A549 (cell line): ENCODE results near the gene RAB20. TPM values are rescaled to one million over a fixed set of nuclear protein-coding genes. Genes with fewer than 3 reads are reported as not detected.

ENCODE experiments used
- ATAC-seq, 2 experiments: fragments of 200-7000 bp in 1 of 2; fragments of >200 bp in 1 of 2; cut with Nextera tagmentation in 1 of 2; cut with Tn5 transposase in 1 of 2; 3 replicates each; pipeline versions ENCODE4 v1.8.0 to v1.9.1; 2018 to 2020; ENCODE audit warnings: mild to moderate bottlenecking in 1 of 2, moderate library complexity in 1 of 2
- CTCF ChIA-PET: fragments of 300-600 bp; sonication (Branson Sonifier 250); formaldehyde crosslinking; extraction: SDS; loops from one replicate; lab custom pipeline; 2021; ENCODE audit warnings: antibody characterized with exemption, inconsistent platforms; lab: Yijun Ruan, JAX
- POLR2A ChIA-PET: fragments of 350-600 bp; formaldehyde crosslinking; extraction: SDS; loops from one replicate; lab custom pipeline; 2021; ENCODE audit warnings: antibody characterized with exemption, inconsistent platforms; lab: Yijun Ruan, JAX
- DNase-seq, 2 experiments: peaks; one replicate each; pipeline versions ENCODE4 v3.0.0 to v3.0.0-alpha.2; 2011 to 2016; ENCODE audit warnings: low read depth in 1 of 2, low spot score in 1 of 2
- FAIRE-seq: peaks from 2 replicates; lab custom pipeline; 2011; peaks lifted over from hg19 to GRCh38; lab: Jason Lieb, UNC
- H3K27ac ChIP-seq, 2 experiments: fragments of >200 bp; sonication (Bioruptor Twin); formaldehyde crosslinking; 3 replicates each; pipeline ENCODE4 v1.5.1; 2016 to 2017
- H3K4me1 ChIP-seq: fragments of >200 bp; sonication (Bioruptor Twin); formaldehyde crosslinking; 3 replicates; pipeline ENCODE4 v1.6.1; 2016
- H3K4me2 ChIP-seq: fragments of >200 bp; sonication (Bioruptor Twin); formaldehyde crosslinking; 3 replicates; pipeline ENCODE4 v1.6.1; 2016
- H3K4me3 ChIP-seq: fragments of >200 bp; sonication (Bioruptor Twin); formaldehyde crosslinking; 3 replicates; pipeline ENCODE4 v1.5.1; 2016
- H3K9me3 ChIP-seq: fragments of >200 bp; sonication (Bioruptor Twin); formaldehyde crosslinking; 3 replicates; pipeline ENCODE4 v1.6.1; 2016
- CBX2 ChIP-seq: fragments of 200-600 bp; sonication (generic); IDR thresholded peaks from 2 replicates; pipeline ENCODE4 v1.6.1; 2016; ENCODE audit warnings: low read depth, mild to moderate bottlenecking, borderline replicate concordance
- CBX8 ChIP-seq: fragments of 200-600 bp; sonication (generic); IDR thresholded peaks from 2 replicates; pipeline ENCODE4 v1.6.1; 2016
- CEBPB ChIP-seq, 2 experiments: fragments of >200 bp in 1 of 2; sonication (Bioruptor Twin) in 1 of 2; formaldehyde crosslinking in 1 of 2; IDR thresholded peaks; 2 replicates each; pipeline ENCODE4 v1.6.1; 2012 to 2016
- CHD4 ChIP-seq: fragments of 200-600 bp; sonication (generic); IDR thresholded peaks from 2 replicates; pipeline ENCODE4 v1.6.1; 2016; ENCODE audit warnings: antibody characterized with exemption, mild to moderate bottlenecking, borderline replicate concordance
- EHMT2 ChIP-seq: fragments of 200-600 bp; sonication (generic); IDR thresholded peaks from 2 replicates; pipeline ENCODE4 v1.6.1; 2016; ENCODE audit warnings: antibody characterized with exemption, low read depth, mild to moderate bottlenecking, moderate library complexity
- EP300 ChIP-seq, 2 experiments: fragments of >200 bp; sonication (Bioruptor Twin); formaldehyde crosslinking; IDR thresholded peaks; 2 replicates in 1 of 2; 3 replicates in 1 of 2; pipeline ENCODE4 v1.6.1; 2016 to 2017
- FOSB ChIP-seq: fragments of 250-450 bp; sonication (Bioruptor Pico); IDR thresholded peaks from 2 replicates; pipeline ENCODE4 v1.5.0; 2020; ENCODE audit warnings: mild to moderate bottlenecking, moderate library complexity
- FOXS1 ChIP-seq: fragments of 250-450 bp; sonication (Bioruptor Pico); IDR thresholded peaks from 2 replicates; pipeline ENCODE4 v1.5.0; 2020; ENCODE audit warnings: mild to moderate bottlenecking, moderate library complexity
- HDAC2 ChIP-seq: fragments of 200-600 bp; sonication (generic); IDR thresholded peaks from 2 replicates; pipeline ENCODE4 v1.6.1; 2016
- HEYL ChIP-seq: fragments of 250-450 bp; sonication (Bioruptor Pico); IDR thresholded peaks from 2 replicates; pipeline ENCODE4 v1.8.0; 2021; ENCODE audit warnings: mild to moderate bottlenecking, moderate library complexity
- HOXB13 ChIP-seq: fragments of 250-450 bp; sonication (Bioruptor Pico); IDR thresholded peaks from 2 replicates; pipeline ENCODE4 v1.5.0; 2020; ENCODE audit warnings: low read depth, mild to moderate bottlenecking, moderate library complexity
- JUNB ChIP-seq: fragments of >200 bp; sonication (Bioruptor Twin); formaldehyde crosslinking; IDR thresholded peaks from 2 replicates; pipeline ENCODE4 v1.6.1; 2016
- MAFK ChIP-seq: fragments of 450-650 bp; IDR thresholded peaks from 2 replicates; pipeline ENCODE4 v1.6.1; 2014; ENCODE audit not compliant: partially characterized antibody
- PHF8 ChIP-seq: fragments of 200-600 bp; sonication (generic); IDR thresholded peaks from 2 replicates; pipeline ENCODE4 v1.6.1; 2016; ENCODE audit warnings: low read depth, mild to moderate bottlenecking, antibody characterized with exemption, moderate library complexity, borderline replicate concordance
- POLR2A ChIP-seq: IDR thresholded peaks from 2 replicates; pipeline ENCODE4 v1.6.1; 2012; ENCODE audit warnings: mild to moderate bottlenecking, low read length
- POLR2AphosphoS2 ChIP-seq: conservative IDR thresholded peaks from 2 replicates; pipeline ENCODE4 v1.6.1; 2012; ENCODE audit warnings: low read length, improper control_type of control experiment, inconsistent platforms
- RAD21 ChIP-seq, 2 experiments: fragments of >200 bp in 1 of 2; sonication (Bioruptor Twin) in 1 of 2; formaldehyde crosslinking in 1 of 2; IDR thresholded peaks in 1 of 2; conservative IDR thresholded peaks in 1 of 2; 2 replicates in 1 of 2; 3 replicates in 1 of 2; pipeline ENCODE4 v1.6.1; 2012 to 2018; ENCODE audit warnings: inconsistent platforms in 1 of 2
- RARB ChIP-seq: fragments of 250-450 bp; sonication (Bioruptor Pico); IDR thresholded peaks from 2 replicates; pipeline ENCODE4 v1.8.0; 2021; ENCODE audit warnings: mild to moderate bottlenecking, moderate library complexity
- RFX5 ChIP-seq: fragments of 450-650 bp; IDR thresholded peaks from 2 replicates; pipeline ENCODE4 v1.7.1; 2014; ENCODE audit warnings: antibody characterized with exemption, mild to moderate bottlenecking, moderate library complexity
- TFCP2L1 ChIP-seq: fragments of 250-450 bp; sonication (Bioruptor Pico); IDR thresholded peaks from 2 replicates; pipeline ENCODE4 v1.5.0; 2021; ENCODE audit warnings: mild to moderate bottlenecking
- TP53 ChIP-seq: fragments of 250-450 bp; sonication (Bioruptor Pico); IDR thresholded peaks from 2 replicates; pipeline ENCODE4 v1.5.0; 2021; ENCODE audit warnings: mild to moderate bottlenecking, moderate library complexity
- ZFP36 ChIP-seq: fragments of 450-650 bp; IDR thresholded peaks from 2 replicates; pipeline ENCODE4 v1.6.1; 2014; ENCODE audit warnings: borderline replicate concordance; ENCODE audit not compliant: partially characterized antibody
- ZNF302 ChIP-seq: fragments of 250-450 bp; sonication (Bioruptor Pico); IDR thresholded peaks from 2 replicates; pipeline ENCODE4 v1.9.0; 2021; ENCODE audit warnings: inconsistent platforms, mild to moderate bottlenecking, moderate library complexity
- WGBS: methylation state at CpG from one replicate; pipeline ENCODE4 v1.1.6; 2017; ENCODE audit errors: missing lambda C conversion rate; 5-methylcytosine and 5-hydroxymethylcytosine counted together
- polyA plus RNA-seq, 4 experiments: library from polyadenylated mRNA; depleted of rRNA in 3 of 4; stranded (reverse); fragments of >200 nt; fragmentation: RNase III in 1 of 4; extraction: RNeasy Plus Mini Kit Qiagen cat#74134 plus additional on column Dnase treatment in 1 of 4; gene quantifications; 2 replicates in 3 of 4; 3 replicates in 1 of 4; pipeline ENCODE4 v1.2.3, GENCODE V29; 2011 to 2017
- TF ChIP-seq, protein P1 (sequence below): IDR thresholded peaks from 2 replicates; pipeline ENCODE4 v1.6.1; 2012; ENCODE audit warnings: low read depth, borderline replicate concordance
- TF ChIP-seq, protein P2 (sequence below): fragments of >200 bp; sonication (Bioruptor Twin); formaldehyde crosslinking; IDR thresholded peaks from 3 replicates; pipeline ENCODE4 v1.6.1; 2016
- TF ChIP-seq, protein P3 (sequence below): IDR thresholded peaks from 2 replicates; pipeline ENCODE4 v1.6.1; 2012
- TF ChIP-seq, protein P4 (sequence below): fragments of 250-450 bp; sonication (Bioruptor Pico); IDR thresholded peaks from 2 replicates; pipeline ENCODE4 v1.5.0; 2020; ENCODE audit warnings: low read depth, mild to moderate bottlenecking, moderate library complexity
- TF ChIP-seq, protein P5 (sequence below): fragments of >200 bp; sonication (Bioruptor Twin); formaldehyde crosslinking; IDR thresholded peaks from 2 replicates; pipeline ENCODE4 v1.6.1; 2016
- TF ChIP-seq, protein P6 (sequence below): fragments of 250-450 bp; sonication (Bioruptor Pico); IDR thresholded peaks from 2 replicates; pipeline ENCODE4 v1.5.0; 2021; ENCODE audit warnings: mild to moderate bottlenecking, moderate library complexity, borderline replicate concordance

RAB20 gene
- polyA plus RNA-seq, 2 of the 4 experiments (the other 2 are of a cell fraction), result 1.0 to 1.5 TPM

DNA sequence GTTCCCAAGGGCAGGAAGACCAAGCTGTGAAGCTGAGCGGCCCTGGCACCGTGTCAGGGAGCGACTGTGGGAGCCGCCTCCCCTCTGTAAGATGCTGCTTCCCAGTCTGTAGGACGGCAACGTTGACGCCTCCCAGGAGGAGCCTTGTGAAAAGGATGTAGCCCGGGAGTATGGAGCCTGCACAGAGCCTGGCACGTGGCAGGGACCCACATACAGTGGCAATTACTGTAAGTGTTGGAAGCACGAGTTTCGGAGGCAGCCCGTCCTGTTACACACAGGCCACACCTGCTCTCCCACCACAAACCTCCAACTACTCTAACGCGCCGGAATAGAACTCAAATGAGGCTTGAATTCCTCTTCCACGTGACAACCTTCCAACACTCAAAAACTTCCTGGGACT, 6.6 kb downstream of the RAB20 start:
- Histone ChIP-seq H3K4me1 (peaks cover 9% of the 10 kb centered on the region; the same call in 1 of the 3 replicates), H3K4me3 (no peak overlapping the region), H3K27ac (no peak overlapping the region), H3K9me3 (no peaks in the 10 kb centered on the region), H3K4me2 (no peak overlapping the region)
- TF ChIP-seq EHMT2, result no peak
- TF ChIP-seq CEBPB (IDR thresholded peaks at IDR 0.05), result no peak
- TF ChIP-seq POLR2A, result no peak
- TF ChIP-seq TFCP2L1, result no peak
- TF ChIP-seq CHD4, result no peak
- no peak for TF ChIP-seq RARB (CRISPR knock-in tag)
- no peak for TF ChIP-seq JUNB
- TF ChIP-seq RAD21 (conservative IDR thresholded peaks at IDR 0.05 in 1 of 2, IDR thresholded peaks at IDR 0.05 in 1 of 2), result no peak
- TF ChIP-seq, protein P1, sequence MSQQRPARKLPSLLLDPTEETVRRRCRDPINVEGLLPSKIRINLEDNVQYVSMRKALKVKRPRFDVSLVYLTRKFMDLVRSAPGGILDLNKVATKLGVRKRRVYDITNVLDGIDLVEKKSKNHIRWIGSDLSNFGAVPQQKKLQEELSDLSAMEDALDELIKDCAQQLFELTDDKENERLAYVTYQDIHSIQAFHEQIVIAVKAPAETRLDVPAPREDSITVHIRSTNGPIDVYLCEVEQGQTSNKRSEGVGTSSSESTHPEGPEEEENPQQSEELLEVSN, result no peak
- TF ChIP-seq HDAC2, result no peak
- no peak for TF ChIP-seq PHF8
- DNase-seq (no peak), FAIRE-seq (no peak), ATAC-seq (no peak)
- CTCF ChIA-PET, result no interaction called here
- POLR2A ChIA-PET, result no interaction called here
- 79% methylated on average over 12 of the region's 16 CpGs for WGBS

DNA sequence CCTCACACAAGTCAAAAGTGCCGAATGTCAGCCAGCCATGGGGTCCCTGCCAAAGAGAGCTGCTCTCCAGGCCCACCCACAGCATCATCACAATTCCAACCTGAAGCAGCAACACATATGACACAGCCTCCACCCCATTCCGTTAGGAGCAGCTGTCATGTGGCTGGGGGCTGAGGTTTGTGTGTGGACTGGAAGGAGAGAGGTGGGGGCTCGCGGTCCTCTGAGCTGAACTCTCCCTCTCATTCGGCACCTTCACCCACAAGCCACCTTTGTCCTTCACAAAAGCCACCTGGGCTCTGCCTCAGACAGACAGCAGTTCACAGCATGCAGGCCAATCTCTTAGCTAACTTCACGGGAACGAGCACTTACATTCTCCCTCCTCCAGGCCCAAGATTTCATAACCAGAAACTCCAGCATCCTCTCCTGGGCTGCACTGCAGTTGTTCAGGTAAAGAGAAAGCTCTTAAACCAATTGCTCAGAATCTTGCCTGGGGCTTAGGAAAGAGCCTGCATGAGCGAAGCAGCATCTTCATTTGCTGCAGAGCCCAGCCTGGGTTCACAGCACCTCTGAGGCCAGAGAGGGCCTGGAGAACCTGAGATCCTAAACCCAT, 7.2 kb downstream of the RAB20 start:
- no peak for TF ChIP-seq RFX5
- TF ChIP-seq ZNF302 (CRISPR knock-in tag), result no peak
- TF ChIP-seq TP53, result no peak
- TF ChIP-seq, protein P2, sequence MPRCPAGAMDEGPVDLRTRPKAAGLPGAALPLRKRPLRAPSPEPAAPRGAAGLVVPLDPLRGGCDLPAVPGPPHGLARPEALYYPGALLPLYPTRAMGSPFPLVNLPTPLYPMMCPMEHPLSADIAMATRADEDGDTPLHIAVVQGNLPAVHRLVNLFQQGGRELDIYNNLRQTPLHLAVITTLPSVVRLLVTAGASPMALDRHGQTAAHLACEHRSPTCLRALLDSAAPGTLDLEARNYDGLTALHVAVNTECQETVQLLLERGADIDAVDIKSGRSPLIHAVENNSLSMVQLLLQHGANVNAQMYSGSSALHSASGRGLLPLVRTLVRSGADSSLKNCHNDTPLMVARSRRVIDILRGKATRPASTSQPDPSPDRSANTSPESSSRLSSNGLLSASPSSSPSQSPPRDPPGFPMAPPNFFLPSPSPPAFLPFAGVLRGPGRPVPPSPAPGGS, result no peak
- no peak for TF ChIP-seq FOXS1 (CRISPR knock-in tag)
- no peak for TF ChIP-seq TFCP2L1
- TF ChIP-seq, protein P3, sequence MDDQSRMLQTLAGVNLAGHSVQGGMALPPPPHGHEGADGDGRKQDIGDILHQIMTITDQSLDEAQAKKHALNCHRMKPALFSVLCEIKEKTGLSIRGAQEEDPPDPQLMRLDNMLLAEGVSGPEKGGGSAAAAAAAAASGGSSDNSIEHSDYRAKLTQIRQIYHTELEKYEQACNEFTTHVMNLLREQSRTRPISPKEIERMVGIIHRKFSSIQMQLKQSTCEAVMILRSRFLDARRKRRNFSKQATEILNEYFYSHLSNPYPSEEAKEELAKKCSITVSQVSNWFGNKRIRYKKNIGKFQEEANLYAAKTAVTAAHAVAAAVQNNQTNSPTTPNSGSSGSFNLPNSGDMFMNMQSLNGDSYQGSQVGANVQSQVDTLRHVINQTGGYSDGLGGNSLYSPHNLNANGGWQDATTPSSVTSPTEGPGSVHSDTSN, result no peak
- no peak for TF ChIP-seq EP300 (IDR thresholded peaks at IDR 0.05)
- TF ChIP-seq, protein P1, result no peak
- TF ChIP-seq, protein P4, sequence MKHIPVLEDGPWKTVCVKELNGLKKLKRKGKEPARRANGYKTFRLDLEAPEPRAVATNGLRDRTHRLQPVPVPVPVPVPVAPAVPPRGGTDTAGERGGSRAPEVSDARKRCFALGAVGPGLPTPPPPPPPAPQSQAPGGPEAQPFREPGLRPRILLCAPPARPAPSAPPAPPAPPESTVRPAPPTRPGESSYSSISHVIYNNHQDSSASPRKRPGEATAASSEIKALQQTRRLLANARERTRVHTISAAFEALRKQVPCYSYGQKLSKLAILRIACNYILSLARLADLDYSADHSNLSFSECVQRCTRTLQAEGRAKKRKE (CRISPR knock-in tag), result no peak
- no peak for TF ChIP-seq ZFP36
- Histone ChIP-seq H3K4me2 (no peak overlapping the region), H3K4me1 (peaks cover 9% of the 10 kb centered on the region; the same call in 1 of the 3 replicates), H3K9me3 (no peaks in the 10 kb centered on the region), H3K27ac (no peak overlapping the region), H3K4me3 (no peak overlapping the region)
- ChIA-PET CTCF (no interaction called here), POLR2A (no interaction called here)
- no peak for ATAC-seq
- FAIRE-seq, result no peak
- WGBS, result 91% methylated on average over 8 of the region's 8 CpGs
- no peak for DNase-seq

DNA sequence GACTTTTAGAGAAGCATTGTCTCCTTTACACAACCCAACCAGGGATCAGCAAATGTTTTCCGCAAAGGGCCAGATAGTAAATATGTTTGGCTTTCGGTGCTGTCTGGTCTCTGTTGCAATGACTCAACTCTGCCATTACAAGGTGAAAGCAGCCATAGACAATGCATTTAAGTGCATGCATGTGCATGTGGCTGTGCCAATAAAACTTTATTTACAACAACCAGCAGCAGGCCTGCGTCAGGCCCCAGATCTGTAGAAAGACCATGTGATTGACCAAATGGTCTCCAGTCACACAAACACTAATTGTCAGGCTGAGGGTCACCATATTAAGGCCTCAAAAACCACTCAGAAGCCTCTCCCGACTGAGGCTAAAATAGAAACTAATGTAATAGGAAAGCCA, 8.1 kb downstream of the RAB20 start:
- no peak for DNase-seq
- Histone ChIP-seq H3K4me3 (no peak overlapping the region), H3K4me2 (no peak overlapping the region), H3K9me3 (no peaks in the 10 kb centered on the region), H3K27ac (no peak overlapping the region), H3K4me1 (peaks cover 9% of the 10 kb centered on the region; the same call in 1 of the 3 replicates)
- ATAC-seq, result no peak
- TF ChIP-seq JUNB, result no peak
- TF ChIP-seq HEYL (CRISPR knock-in tag), result no peak
- no peak for TF ChIP-seq HOXB13 (CRISPR knock-in tag)
- no peak for TF ChIP-seq FOXS1 (CRISPR knock-in tag)
- no peak for TF ChIP-seq EHMT2
- no peak for TF ChIP-seq PHF8
- TF ChIP-seq, protein P5, sequence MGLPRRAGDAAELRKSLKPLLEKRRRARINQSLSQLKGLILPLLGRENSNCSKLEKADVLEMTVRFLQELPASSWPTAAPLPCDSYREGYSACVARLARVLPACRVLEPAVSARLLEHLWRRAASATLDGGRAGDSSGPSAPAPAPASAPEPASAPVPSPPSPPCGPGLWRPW, result no peak
- no peak for TF ChIP-seq CBX8
- TF ChIP-seq, protein P6, sequence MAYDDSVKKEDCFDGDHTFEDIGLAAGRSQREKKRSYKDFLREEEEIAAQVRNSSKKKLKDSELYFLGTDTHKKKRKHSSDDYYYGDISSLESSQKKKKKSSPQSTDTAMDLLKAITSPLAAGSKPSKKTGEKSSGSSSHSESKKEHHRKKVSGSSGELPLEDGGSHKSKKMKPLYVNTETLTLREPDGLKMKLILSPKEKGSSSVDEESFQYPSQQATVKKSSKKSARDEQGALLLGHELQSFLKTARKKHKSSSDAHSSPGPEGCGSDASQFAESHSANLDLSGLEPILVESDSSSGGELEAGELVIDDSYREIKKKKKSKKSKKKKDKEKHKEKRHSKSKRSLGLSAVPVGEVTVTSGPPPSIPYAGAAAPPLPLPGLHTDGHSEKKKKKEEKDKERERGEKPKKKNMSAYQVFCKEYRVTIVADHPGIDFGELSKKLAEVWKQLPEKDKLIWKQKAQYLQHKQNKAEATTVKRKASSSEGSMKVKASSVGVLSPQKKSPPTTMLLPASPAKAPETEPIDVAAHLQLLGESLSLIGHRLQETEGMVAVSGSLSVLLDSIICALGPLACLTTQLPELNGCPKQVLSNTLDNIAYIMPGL (CRISPR knock-in tag), result no peak
- no peak for TF ChIP-seq POLR2AphosphoS2
- no peak for TF ChIP-seq MAFK
- no peak for TF ChIP-seq FOSB (CRISPR knock-in tag)
- no peak for TF ChIP-seq CBX2
- CTCF ChIA-PET, result interaction anchor here (1.1 kb wide), 1 partner anchor 98 kb away, joined by 3 read pairs; no protein-coding TSS in a partner anchor
- no peak for FAIRE-seq
- WGBS, result 68% methylated on average over 4 of the region's 4 CpGs
- POLR2A ChIA-PET, result no interaction called here
